ENCODE data around the gene SNRPD1.

DNA sequence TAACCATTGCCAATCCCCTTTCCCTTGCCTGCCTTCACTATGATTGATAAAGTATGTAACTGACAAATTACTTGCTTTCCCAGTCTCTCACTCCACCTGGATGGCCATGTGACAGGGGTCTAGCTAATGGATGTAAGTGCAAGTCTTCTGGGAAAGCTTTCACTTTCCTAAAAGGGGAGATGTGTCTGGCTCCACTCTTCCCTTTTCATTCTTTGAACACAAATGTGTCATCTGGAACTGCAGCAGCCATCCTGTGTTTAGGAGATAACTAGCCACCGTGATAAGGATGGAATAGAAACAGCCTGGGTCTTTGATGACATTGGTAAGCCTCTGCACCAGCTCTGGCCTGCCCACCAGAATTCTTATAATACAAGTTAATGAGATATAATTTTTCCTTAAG is 38.2 kb downstream of the SNRPD1 start:
- TF ChIP-seq, protein P1, sequence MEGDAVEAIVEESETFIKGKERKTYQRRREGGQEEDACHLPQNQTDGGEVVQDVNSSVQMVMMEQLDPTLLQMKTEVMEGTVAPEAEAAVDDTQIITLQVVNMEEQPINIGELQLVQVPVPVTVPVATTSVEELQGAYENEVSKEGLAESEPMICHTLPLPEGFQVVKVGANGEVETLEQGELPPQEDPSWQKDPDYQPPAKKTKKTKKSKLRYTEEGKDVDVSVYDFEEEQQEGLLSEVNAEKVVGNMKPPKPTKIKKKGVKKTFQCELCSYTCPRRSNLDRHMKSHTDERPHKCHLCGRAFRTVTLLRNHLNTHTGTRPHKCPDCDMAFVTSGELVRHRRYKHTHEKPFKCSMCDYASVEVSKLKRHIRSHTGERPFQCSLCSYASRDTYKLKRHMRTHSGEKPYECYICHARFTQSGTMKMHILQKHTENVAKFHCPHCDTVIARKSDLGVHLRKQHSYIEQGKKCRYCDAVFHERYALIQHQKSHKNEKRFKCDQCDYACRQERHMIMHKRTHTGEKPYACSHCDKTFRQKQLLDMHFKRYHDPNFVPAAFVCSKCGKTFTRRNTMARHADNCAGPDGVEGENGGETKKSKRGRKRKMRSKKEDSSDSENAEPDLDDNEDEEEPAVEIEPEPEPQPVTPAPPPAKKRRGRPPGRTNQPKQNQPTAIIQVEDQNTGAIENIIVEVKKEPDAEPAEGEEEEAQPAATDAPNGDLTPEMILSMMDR (IDR thresholded peaks at IDR 0.05), result no peak
- TF ChIP-seq POLR2A (IDR thresholded peaks at IDR 0.05), result no peak

Measured in body of pancreas (tissue), 4 donors.